ENCODE results near the gene NFIC. TPM values are rescaled to one million over a fixed set of nuclear protein-coding genes. Genes with fewer than 3 reads are reported as not detected.
"Not testable (repeated sequence)": the region's sequence is repeated elsewhere in the genome, so short reads cannot be mapped to it uniquely, and the experiment has no call there.

The NFIC gene
- total RNA-seq, 2 donors from 2014 or later, result 52.4 to 57.8 TPM

DNA sequence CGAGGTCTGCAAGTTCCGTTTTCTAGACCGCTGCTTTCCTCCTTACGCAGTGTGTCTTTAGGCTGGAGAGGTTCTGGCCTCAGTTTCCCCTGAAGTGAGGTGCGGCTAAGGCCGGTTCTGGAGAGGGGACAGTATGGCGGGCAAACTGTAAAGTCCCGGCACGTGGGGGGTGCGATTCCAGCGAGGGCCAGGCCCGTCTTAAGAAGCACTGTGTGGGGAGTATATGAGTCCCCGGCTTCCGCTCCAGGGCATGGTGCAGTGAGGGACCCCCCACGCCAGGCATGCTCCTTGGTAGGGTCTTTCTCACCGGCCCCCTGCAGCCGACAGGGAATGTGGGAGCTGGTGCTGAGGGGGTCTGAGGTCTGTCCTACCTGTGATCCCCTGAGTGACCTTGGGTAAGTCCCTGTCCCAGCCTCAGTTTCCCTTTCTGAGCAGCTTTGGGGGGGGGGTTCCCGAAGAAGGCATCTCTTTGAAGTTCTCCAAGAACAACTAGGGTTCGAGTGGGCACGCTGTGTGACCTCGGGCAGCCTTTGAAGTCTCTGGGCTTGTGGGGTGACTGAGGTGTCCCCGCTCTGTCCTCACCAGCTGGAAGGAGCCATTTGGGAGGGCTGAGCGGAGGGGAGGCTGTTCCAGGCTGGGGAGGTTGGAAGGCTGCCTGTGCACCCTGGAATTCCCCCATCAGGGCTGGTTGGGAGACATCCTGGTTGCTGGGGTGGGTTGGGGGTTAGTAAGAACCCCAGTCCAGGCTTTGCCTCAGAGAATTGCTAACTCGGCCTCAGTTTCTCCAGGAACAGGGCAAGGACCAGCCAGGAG lies 1.5 kb downstream of the NFIC start:
- DNase-seq, result no peak
- intact Hi-C loops (cut with DNase I, micrococcal nuclease), result no loop called here

DNA sequence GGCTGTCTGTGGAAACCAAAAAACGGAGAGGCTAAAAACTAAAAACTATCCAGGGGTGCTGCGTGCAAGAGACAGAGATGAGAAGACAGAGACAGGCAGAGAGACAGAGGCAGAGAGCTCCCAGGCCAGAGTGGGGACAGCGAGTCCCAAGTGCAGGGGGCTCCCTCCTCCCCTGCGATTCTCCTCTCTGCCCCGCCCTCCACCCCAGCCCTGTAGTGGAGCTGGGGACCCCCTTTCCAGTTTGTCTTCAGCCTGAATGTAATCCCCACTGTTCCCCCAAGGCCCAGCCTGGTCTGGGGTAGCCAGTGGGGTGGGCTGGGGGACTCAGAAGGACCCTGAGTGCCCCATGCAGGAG lies 2.0 kb downstream of the NFIC start:
- ATAC-seq (no peak), DNase-seq (no peak)
- intact Hi-C loops (cut with DNase I, micrococcal nuclease), result no loop called here

More for the DNA sequence above, 1.5 kb downstream of the NFIC start:
- no peak for ATAC-seq

DNA sequence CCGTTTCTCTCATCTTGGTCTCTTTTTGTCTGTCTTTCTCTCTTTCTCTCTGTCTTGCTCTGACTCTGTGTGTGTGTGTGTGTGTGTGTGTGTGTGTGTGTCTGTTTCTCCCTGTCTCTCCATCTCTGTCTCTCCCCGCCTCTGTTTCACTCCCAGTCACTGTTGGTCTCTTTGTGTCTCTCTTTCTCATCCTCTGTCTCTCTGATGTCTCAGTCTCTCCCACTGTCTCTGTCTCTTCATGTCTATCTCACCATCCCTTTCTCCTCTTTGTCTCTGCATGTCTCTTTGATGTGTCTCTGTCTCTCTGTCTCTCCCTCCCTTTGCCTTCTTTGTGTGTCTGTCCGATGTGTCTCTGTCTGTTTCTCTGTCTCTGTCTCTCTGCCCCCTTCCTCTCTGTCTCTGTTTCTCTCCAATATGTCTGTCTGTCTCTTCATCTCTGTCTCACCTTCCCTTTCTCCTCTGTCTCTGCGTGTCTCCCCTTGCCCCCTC lies 2.5 kb downstream of the NFIC start:
- ATAC-seq (no peak), DNase-seq (no peak)
- intact Hi-C loops (cut with DNase I, micrococcal nuclease), result no loop called here

DNA sequence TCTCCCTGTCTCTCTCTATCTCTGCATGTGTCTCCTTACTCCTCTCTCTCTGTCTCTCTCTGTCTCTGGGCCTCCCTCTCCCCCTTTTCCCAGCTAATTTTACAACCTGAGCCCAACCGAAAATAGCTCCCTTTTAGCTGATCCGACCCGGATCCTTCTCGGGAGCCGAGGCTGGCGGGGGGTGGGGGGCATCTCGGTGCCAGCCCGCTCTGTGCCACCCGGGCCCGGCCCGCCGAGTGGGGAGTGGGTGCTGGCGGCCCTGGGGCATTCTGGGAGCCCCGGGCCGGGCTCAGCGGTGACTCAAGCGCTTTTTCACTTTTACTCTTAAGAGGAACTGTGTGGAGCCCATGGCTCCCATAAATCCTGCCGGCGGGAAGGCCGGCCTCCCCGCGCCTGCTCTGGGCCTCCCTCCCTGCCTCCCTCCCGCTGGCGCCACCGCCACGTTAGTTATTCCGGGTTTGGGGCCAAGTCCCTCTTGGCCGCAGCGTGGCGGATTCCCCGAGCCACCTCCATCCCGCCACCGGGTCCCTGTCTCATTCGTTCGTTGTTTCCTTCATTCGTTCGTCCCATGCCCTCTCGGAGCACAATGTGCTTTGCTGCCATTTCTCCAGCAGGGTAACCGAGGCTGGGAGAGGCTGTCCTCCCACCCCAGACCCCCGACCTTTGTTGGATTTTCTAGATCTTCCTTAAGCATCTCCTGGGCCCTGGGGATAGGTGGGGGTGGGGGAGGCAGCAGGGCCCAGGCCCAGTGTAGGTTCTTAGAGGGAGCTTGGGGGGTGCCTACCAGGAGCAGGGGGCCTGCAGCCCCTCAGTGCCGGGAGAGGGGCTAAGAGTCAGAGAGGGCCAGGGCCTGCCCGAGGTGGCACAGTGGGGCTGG lies 3.2 kb downstream of the NFIC start:
- DNase-seq (peak in 1 of 2 donors; percentile 45), ATAC-seq (no peak)
- intact Hi-C loops (cut with DNase I, micrococcal nuclease), result loop anchor here in 1 of 2 donors (10.0 kb wide), 1 partner anchor 55 kb away; no protein-coding TSS in a partner anchor

DNA sequence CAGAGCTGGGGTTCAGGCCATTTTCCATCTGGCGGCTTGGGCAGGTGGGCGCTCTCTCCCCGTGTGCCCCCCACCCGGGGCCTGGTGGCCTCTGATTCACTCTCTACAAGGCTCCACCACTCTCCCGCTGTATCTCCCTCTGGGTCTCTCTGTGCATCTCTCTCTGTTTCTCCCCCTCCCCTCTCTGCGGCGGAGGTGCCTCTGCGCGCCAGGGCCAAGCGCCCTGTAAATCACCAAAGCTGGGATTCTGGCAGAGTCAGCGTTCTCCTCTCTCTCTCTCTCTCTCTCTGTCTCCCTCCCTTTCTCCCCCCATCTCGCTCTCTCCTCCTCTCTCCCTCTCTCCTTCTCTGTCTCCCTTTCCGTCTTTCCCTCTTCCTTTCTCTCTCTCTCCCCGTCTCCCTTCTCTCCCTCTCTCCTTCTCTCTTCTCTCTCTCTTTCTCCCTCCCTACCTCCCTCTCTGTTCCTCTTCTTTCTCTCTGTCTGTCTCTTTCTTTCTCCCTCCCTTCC lies 3.9 kb downstream of the NFIC start:
- no peak for DNase-seq
- intact Hi-C loops (cut with DNase I, micrococcal nuclease), result loop anchor here in 1 of 2 donors (10.0 kb wide), 1 partner anchor 55 kb away; no protein-coding TSS in a partner anchor
- no peak for ATAC-seq

DNA sequence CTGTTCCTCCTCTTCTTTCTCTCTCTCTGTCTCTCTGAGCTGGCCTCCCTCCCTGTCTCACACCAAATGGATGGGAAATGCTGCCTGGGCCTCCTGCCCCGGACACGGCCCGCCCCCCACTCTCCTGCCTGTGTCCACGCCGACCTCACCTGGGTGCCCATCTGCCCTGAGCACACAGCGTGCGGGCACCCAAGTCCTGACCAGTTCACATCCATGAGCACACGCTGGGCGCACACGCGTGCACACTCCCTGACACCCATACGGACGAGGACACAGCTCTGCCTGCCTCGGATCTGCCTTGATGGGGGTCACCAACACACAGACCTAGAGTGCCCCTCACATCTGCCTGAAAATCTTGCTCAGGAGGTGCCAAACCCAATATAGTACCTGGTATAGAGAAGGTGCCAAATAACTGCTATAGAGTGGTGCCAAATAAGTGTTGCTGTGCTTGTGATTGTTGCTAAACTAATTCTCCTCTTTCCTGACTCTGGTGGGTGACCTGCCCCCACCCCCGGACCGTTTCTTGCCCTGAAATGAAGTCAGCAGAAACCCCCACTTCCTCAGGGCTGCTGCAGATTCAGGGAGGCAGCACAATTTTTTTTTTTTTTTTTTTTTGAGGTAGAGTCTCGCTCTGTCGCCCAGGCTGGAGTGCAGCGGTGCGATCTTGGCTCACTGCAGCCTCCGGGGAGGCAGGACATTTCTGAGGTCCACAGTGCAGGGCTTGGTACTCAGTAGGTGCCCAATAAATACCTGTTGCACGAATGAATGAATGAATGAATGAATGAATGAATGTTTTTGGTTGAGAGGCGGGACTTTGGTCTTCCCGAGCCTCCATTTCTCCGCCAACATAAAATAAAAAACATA lies 4.6 kb downstream of the NFIC start:
- ATAC-seq, result no peak

DNA sequence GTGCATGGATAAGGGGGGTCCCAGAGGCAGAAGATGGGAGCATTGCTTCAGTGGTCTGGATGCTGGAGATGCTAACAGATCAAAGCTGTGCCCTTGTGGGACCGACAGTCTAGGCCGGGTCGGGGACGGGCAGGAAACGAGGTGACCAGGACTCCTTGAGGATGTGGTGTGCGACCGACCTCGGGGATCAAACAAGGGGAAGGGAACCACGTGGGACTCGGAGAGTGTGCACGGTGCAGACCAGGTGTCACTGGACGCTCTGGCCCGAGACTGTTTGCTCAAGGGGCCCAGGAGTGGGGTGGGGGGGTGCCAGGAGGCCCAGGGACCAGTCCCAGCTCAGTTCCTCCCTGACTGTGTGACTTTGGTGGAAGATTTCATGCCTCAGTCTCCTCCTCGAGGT lies 6.0 kb downstream of the NFIC start:
- ATAC-seq, result no peak
- DNase-seq, result no peak
- intact Hi-C loops (cut with DNase I, micrococcal nuclease), result loop anchor here in 1 of 2 donors (10.0 kb wide), 1 partner anchor 52 kb away; no protein-coding TSS in a partner anchor

More for the DNA sequence above, 4.6 kb downstream of the NFIC start:
- intact Hi-C loops (cut with DNase I, micrococcal nuclease), result loop anchor here in 1 of 2 donors (10.0 kb wide), 1 partner anchor 54 kb away; no protein-coding TSS in a partner anchor
- DNase-seq, result no peak

DNA sequence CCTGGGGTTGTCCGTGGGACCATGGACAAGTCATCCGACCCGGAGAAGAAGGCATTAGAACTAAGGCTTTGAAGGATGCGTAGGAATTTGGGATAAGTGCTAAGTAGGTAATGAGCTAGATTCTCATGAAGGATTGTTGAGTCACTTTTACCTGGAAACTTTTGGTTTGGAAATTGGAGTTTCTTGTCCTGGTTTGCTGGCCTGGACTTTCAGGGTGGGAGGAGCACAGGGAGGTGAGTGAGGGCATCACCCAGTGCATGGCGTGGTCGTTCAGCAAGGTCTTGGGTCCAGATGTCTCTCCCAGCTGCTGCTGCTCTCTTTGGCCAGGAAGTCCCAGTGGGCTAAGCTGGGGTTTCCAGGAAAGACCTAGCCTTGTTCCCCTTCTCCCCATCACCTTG lies 7.6 kb downstream of the NFIC start:
- ATAC-seq (no peak), DNase-seq (no peak)

DNA sequence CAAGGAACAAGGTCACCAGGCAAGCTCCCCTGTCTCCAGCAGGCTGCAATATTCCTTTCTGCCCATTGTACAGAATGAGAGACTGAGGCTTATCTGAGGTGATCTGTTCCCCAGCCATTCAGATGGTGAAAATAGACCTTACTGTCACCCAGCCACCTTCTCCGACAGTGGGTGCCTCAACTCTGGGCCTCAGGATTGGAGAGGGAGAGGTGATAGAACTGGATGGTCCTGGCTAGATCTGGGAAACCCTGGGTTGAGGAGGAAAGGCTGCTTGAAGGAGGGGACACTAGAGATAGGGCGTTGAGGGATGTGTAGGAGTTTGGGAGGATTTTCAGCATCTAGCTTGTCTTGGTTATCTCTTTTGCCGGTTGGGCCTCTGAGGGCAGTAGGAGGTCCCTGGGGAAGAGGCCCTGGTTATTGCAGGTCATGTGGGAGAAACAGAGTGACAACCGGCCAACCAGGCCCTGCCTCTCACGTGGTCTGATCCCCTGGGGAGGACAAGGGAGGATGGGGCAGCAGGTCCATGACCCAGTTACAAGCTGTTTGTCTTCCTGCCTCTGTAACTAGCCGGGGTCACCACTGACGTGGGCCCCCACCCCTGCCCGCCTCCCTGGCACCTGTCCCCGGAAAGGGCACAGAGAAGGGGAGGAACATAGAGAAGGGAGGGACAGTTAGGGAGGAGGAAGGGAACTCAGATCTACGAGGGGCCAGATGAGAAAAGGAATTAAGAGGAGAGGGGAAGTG lies 8.2 kb downstream of the NFIC start:
- no peak for DNase-seq
- ATAC-seq, result peak; percentile 57
- intact Hi-C loops (cut with DNase I, micrococcal nuclease), result loop anchor here in 1 of 2 donors (10.0 kb wide), 1 partner anchor 50 kb away; no protein-coding TSS in a partner anchor

More for the DNA sequence above, 7.6 kb downstream of the NFIC start:
- intact Hi-C loops (cut with DNase I, micrococcal nuclease), result loop anchor here in 1 of 2 donors (10.0 kb wide), 1 partner anchor 51 kb away; no protein-coding TSS in a partner anchor

DNA sequence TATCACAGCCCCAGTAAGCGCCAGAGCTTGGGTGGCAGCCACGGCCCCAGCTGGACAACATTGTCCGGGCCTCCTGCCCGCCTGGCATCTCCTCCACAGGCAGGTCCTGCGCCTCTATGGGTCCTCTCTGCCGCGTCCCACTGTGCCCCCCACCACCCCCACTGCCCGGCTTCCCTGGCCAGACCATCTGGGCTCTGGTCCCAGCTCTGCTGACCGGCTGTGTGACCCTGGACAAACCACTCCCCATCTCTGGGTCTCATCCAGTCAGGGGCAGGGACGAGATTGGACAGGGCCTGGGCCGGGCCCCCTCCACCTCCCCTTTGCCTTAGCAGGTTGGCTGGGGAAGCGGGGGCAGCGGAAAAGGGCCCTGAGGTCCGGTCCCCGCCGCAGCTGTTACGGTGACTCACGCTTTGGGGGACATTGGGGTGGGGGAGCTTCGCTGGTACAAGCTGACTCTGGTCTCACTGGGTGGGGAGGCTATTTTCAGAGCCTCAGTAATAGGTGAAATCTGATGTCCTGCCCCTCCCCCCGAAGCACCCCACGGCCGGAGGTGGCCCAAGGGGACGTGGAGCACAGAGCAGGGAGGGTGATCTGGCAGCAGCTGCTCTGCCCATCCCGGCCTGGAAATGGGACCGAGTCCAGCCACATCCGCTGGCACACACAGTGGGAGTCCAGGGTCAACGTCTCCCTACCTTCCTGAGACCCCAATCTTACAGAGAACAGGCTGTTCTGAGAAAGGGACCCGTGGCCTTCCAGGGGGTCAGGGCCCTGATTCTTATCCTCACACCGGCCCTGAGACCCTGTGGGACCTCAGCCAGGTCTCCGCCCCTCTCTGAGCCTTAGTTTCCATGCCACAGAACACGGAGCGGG lies 9.1 kb downstream of the NFIC start:
- peak; percentile 27 for ATAC-seq
- intact Hi-C loops (cut with DNase I, micrococcal nuclease), result loop anchor here in 1 of 2 donors (10.0 kb wide), 1 partner anchor 49 kb away; no protein-coding TSS in a partner anchor
- DNase-seq, result peak; percentile 45 to 75

DNA sequence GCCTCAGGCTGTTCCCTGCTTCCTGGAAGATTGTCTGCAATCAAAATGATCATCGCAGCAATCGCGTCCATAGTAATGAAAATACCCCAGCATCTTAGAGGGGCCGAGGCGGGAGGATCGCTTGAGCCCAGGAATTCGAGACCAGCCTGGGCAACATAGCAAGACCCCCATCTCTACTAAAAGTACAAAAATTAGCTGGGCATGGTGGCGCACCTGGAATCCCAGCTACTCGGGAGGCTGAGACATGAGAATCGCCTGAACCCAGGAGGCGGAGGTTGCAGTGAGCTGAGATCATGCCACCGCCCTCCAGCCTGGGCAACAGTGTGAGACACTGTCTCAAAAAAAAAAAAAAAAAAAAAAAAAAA lies 9.7 kb downstream of the NFIC start:
- ATAC-seq, DNase-seq: not testable (repeated sequence)
- intact Hi-C loops (cut with DNase I, micrococcal nuclease), result loop anchor here in 1 of 2 donors (10.0 kb wide), 1 partner anchor 49 kb away; no protein-coding TSS in a partner anchor

DNA sequence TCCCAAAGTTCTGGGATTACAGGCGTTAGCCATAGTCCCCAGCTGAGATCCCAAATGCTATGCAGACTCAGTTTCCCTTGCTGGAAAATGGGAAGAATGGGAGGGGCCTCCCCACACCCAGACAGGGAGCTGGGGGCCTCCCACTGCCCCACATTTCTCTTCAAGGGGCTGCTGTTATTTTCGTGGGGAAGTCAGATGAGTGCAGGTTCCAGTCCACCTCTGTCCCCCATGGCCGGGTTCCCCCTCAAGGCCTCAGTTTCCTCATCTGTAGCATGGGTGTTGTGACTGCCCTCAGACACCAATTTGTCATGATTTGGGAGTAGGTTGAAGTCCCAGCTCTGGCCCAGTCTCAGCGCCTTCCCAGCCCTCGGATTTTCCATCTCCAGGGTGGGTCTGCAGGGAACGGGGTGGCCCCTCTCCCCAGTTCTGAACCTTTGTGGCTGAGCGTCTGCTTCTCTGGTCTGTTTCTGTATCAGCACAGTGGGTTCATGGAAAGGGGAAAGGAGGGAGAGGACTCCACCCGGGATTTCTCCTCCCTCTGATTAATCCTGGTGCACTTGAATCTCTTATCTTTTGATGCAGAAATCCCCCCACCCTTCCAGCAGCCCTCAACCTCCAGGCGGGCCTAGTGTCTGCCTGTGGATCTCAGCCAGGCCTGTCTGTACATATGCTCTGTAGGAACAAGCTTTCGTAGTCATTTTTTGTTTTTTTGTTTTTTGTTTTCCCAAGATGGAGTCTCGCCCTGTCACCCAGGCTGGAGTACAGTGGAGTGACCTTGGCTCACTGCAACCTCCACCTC lies 12.2 kb downstream of the NFIC start:
- no peak for ATAC-seq
- intact Hi-C loops (cut with DNase I, micrococcal nuclease), result loop anchor here in 1 of 2 donors (10.0 kb wide), 1 partner anchor 46 kb away; no protein-coding TSS in a partner anchor
- DNase-seq, result no peak

DNA sequence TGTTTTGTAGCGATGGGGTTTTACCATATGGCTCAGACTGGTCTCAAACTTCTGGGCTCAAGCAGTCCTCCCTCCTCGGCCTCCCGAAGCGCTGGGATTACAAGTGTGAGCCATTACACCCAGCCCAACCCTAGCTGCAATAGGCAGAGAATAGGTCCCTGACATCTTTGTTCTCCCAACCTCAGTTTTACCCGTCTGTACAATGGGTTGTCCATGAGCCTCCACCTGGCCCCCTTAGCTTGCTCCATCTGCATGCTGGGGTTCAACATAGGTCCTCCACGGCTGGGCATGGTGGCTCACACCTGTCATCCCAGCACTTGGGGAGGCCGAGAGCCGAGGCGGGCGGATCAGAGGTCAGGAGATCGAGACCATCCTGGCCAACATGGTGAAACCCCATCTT lies 14.4 kb downstream of the NFIC start:
- DNase-seq (no peak), ATAC-seq (no peak)
- intact Hi-C loops (cut with DNase I, micrococcal nuclease), result no loop called here

DNA sequence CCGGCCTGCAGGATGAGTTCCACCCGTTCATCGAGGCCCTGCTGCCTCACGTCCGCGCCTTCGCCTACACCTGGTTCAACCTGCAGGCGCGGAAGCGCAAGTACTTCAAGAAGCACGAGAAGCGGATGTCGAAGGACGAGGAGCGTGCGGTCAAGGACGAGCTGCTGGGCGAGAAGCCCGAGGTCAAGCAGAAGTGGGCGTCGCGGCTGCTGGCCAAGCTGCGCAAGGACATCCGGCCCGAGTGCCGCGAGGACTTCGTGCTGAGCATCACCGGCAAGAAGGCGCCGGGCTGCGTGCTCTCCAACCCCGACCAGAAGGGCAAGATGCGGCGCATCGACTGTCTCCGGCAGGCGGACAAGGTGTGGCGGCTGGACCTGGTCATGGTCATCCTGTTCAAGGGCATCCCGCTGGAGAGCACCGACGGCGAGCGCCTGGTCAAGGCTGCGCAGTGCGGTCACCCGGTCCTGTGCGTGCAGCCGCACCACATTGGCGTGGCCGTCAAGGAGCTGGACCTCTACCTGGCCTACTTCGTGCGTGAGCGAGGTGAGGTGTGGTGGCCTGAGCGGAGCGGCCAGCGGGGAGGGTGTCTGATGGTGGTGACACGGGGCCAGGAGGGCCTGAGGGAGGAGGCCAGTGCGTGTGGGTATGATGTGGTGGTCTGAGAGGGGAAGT lies 15.5 kb downstream of the NFIC start:
- no peak for DNase-seq
- intact Hi-C loops (cut with DNase I, micrococcal nuclease), result no loop called here
- no peak for ATAC-seq

DNA sequence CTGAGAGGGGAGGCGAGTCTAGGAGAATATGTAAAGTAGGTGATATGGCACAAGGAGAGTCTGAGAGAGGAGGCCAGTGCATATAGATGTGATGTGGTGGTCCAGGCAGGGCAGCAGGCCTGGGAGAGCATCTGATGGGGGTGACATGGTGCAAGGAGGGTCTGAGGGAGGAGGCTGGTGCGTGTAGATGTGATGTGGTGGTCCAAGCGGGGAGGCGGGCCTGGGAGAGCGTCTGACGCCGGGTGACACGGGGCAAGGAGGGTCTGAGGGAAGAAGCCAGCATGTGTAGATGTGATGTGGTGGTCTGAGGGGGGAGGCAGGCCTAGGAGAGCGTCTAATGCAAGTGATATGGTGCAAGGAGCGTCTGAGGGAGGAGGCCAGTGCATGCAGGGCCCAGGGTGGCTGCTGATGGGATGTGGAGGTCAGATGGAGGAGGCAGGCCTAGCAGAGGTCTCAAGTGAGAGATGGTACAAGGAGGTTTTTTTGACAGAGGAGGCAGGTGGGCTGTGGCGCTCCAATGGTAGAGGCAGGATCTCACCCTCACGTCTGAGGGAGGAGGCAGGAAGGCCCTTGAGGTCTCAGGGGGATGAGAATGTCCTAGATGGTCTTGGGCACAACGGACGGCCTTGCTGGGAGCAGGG lies 16.2 kb downstream of the NFIC start:
- no peak for DNase-seq
- no peak for ATAC-seq
- intact Hi-C loops (cut with DNase I, micrococcal nuclease), result no loop called here
